Activated CD4-positive, CD25-positive, alpha-beta regulatory T cell treated with anti-CD3 and anti-CD28 coated beads, Interleukin-2, amount 50 U/mL, for 24 hours (primary cell): ENCODE measurements around the gene ABHD15.

ENCODE experiments used
- ATAC-seq, 2 donors: fragments of 150-1000 bp; cut with Tn5 transposase; one replicate each; pipeline ENCODE4 v1.10.0; 2021; ENCODE audit warnings: mild to moderate bottlenecking in 1 of 2, moderate library complexity in 1 of 2

ABHD15 gene

DNA sequence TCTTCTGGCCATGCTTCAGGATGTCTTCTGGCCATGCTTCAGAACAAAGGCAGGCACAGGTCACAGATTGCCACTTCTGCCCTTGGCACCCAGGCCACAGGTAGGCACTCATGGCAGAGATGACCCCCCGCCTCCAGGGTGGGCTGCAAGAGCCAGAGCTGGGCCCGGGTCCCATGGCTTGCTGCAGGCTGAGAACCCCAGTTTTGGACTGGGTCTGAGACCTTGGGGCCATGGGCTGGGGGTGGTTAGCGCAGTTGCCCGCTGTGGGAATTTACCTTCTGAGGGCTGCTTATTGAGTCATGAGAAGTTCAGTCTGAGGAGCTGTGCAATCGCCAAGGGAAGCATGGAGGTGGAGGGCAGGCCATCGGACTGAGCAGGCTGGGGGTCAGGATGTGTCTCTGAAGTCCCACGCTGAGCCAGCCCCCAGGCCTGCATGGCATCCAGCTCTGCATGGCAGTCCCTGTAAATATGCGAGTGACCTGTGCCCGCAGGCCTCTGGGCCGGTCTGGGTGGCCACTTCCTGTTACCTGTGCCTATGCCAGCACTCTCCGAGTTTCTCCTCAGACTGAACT lies 27.8 kb upstream of the ABHD15 start:
- ATAC-seq, result no peak

DNA sequence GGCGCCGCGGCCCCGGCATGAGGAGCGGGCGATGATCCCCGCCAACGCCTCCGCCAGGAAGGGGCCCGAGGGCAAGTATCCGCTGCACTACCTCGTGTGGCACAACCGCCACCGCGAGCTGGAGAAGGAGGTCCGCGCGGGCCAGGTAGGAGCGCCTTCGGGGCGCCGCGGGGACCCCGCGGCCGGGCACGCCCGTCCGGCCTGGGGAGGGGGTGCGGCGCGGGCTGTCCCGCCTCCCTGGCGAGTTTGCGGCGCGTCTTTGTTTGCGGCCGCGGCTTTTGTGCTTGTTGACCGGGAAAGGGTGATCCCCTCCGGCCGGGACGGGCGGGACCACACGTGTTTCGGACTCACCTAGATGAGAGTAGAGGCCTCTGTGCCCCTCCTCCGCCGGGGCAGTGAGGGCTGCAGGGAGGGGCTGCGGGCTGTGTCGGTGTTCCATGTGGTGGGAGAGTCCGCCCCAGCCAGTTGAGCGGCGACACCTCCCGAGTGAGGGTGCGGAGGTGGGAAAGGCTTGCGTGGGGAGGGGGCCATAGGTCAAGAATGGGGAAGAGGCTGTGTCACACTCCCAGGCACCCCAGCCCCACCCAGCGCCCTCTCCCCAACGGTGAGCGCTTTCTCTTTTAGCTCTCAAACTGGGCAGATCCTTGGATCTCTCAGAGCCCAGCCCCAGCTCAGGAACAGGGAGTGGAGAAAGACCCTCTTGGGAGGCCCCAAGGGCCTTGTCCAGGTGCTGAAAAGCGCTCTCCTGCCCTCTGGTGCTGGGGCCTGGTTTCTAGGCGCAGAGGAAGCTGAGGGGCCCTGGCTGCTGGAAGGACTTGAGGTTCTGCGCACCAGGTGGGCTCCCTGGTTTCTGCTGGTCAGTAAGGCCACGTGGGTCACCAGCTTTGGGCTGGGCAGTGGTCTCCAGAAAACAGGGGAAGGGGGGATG lies 27.0 kb upstream of the ABHD15 start:
- ATAC-seq, result no peak

DNA sequence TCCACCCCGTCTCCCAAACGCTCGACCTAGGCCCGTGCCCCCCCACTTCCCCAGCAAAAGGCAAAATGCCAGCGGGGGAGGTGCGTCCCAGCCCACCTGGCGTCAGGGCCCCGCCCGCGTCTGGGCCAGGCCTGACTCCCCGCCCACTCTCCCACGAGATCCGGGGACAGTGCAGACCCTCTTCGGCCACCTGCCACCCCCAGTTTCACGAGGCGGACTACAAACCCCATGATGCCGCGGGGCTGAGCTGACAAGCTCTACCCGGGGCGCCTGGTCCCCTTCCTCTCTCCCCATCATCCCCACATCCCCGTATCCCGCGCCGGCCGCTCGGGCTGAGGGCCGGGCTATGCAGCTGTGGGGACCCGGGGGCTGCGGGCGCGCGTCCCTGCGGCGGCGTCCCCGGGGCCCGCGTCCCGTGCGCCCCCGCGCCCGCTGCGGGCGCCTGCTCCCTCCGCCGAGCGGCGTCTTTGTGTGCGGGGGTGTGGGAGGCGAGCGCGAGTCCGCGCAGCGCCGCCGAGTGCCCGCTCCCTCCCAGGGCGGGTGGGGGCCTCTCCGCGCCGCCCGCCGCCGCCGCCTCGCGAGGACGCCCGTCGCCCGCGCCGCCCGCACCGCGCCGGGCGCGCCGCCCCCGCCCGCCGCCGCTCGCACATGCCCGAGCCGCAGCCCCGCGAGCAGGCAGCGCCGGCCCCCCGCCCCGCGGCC lies 26.2 kb upstream of the ABHD15 start, which contains the start of gene ANKRD13B:
Gene ANKRD13B, plus strand, starts transcription at position 283 of the 702 bp plus-strand sequence. CDS start 490 bp downstream, outside the sequence.
- no peak for ATAC-seq

DNA sequence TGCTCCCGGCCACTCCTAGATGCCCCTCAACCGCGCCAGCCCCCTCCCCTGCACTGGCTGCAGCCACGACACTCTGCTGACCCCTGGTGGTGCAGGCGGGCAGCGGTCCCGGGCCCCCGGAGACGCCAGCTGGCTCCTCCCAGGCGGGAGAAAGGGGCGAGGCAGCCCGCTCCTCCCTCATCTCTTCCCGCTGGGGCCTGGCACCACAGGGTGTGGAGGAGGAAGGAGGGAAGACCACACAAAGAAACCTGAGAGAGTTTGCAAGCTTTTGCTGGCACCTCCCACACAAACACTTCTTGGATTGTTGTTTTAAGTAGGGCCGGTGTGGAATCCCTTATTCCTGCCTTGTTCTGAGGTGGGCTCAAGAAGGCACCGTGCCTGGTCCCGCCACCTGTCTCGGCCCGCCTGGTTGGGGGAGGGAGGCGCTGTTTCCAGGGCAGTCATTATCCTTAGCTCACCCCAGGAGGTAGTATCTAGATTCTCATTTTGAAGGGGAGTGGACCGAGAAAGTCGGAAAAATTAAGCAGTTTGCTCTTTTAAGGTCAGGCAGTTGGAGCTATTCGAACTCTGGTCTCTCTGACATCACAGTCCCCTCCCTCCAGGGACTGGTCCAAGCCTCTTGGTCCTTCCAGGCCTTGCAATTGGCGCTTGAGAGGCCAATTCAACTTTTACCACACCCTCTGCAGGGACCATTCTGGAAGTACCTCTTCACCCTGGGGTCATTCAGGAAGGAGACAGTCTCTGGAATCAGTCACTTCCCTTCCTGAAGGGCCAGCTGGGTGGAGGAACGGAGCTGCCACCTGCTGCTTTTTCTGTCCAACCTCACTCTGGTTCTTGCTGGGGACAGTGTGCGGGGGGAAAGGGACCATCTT lies 25.1 kb upstream of the ABHD15 start:
- peak; percentile 37 to 39 for ATAC-seq

DNA sequence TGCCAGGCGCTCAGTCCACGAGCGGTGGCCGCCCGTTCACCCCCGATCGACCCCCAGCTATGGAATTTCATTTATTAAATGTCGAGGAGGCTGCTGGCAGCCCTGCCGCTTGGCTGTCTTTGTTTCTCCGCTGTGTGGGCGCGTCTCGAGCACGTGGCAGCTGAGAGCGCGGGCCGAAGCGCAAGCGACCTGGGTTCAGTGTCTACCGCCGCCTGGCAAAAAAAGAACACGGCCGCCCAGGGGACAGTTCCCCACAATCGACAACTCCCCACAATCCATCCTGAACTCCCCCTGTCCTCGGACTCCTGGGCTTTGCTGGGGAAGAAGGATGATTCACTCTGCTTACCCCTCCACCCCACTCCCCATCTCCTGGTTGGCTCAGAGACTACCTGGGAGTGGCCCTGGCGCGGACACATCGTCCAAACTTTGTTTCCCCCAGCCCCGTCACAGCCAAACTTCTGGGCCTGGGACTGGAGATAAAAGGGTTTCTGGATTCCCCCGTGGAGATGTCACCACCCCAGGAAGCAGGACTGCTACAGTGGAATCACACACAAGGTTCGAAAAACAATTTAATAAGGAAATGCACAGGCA lies 24.4 kb upstream of the ABHD15 start:
- no peak for ATAC-seq

DNA sequence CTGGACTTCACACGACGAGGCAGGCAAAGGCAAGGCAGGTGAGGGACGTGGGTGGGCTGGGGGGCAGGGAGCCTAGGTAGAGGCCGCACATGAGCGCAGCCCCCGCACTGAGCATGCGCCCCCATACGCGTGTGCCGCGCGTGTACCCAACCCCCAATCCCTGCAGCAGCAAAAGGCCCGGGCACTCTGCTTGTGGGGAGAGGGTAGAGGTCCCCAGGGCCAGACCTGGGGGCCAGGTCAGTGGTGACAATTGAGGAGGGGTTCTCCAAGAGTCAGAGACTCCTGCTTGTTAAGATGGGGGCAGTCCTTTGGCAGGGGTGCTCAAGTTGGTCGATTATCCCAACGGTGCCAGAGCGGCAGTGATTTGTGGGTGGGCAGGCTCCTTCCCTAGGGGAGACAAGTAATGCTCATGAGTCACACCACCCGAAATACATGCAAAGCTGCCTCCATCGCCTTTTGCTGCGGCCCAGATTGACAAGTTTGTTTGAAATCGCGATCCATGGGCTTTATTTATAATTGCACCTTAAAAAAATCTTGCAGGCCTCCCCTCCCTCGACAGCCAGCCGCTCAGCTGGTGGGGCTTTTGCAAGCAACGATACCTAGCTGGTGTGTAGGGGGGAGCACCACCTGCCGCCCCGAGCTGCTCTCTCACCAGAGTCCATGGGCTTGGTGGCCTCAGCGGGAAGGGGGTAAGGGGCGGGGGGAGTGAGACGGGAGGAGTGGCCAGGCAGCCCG lies 23.7 kb upstream of the ABHD15 start:
- no peak for ATAC-seq

DNA sequence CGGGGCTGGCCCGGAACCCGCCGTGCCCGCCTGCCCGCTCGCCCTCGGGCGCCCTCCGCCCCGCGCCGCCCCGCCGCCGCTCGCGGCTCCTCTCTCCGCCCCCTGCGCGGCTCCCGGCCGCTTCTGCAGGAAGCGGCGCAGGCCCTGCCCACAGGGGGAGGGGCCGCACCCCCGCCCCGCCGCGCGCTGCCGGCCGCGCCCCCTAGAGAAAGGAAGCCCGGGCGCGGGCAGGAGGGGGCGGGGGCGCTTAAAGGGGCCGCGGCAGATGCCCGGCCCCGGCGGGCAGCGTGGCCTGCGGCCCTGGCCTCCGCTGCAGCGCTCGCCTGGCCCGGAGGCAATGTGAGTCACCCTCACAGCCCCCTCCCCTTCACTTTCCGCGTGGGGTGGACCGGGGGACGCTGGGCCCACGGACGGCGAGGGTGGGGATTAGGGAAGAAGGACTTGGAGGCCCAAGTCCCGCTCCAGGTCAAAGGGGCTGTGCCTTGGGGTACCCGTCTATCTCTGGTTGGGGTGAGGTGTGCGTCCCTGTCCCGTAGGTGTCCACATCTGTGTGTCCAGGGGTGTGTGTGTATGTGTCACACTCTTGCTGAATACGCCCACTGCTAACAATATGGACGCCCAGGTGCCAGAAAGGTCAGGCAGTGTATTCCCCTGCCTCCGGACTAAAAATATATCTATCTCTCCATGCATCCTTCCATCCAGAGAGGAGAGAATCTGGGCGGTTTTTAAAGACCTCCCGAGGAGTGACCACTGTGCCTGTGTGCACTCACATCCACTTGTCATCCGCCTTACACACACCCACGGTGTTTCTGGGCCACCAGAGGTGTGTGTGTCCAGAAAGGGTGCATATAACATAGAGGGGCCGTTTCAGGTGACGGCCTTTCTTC lies 22.9 kb upstream of the ABHD15 start, which contains the start of gene GIT1:
Gene GIT1, minus strand, starts transcription at position 125 of the 887 bp plus-strand sequence. CDS start 270 bp downstream, outside the sequence.
- ATAC-seq, result peak; percentile 75 to 78

DNA sequence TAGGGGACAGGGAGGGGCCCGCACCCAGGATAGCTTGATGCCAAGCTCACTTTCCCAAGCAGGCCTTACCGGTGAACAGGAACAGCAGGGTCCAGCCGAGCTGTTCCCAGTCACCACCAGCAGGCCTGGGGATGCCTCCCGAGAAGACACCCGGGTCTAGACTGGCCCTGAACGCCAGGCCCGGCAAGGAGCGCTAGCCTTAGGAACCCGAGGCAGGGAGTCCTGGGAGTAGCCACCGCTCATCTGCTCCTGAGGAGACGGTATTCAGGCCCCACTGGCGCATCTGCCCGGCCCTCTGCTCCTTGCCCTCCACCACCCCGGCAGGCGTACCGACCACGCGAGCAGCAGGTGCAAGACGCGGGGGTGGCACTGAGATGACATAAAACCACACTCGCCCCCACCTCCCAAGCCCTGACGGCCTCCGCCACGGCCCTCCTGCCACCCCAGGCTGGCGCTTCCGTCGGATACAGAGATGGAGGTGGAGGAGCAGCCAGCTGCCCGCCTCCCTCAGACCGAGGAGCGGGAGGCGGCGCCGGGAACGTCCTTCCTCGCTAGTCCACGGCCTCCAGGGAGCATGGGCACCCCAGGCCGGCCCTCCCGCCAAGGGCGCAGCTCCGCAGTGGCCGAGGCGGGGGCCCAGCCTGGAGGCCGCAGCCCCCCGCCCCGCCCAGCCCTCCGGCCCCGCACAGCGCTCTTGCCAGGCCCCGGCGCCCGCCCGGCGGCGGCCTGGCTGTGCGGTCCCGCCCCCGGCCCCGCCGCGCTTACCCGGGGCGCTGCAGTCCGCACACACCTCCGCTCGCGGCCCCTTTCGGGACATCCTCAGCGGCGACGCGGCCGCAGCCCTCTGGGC lies 21.9 kb upstream of the ABHD15 start:
- peak; percentile 15 to 21 for ATAC-seq

DNA sequence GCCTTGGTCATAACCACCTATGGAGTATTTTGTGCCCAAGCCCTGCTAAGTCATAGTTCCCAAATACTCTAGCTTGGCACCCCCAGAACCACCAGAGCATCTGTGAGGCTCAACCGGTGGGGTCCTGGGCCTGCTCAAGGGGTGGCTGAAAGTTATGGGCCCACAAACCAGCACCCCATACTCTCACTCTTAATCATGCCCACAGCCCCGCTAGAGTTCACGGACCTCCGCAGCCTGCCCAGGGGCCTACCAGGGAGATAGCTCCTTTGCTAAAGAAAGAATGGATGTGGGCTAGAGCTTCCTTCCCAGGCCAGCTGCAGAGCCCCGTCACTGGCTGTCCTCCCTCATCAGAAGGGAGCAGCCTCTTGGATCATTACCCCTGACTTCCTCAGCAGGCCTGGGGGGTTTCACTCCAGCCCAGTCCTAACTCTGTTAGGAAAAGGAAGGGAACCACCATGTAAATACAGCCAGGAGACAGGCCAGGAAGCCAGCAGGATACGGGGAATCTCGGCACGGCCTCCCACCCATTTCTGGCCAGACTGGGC lies 21.3 kb upstream of the ABHD15 start:
- ATAC-seq, result no peak

DNA sequence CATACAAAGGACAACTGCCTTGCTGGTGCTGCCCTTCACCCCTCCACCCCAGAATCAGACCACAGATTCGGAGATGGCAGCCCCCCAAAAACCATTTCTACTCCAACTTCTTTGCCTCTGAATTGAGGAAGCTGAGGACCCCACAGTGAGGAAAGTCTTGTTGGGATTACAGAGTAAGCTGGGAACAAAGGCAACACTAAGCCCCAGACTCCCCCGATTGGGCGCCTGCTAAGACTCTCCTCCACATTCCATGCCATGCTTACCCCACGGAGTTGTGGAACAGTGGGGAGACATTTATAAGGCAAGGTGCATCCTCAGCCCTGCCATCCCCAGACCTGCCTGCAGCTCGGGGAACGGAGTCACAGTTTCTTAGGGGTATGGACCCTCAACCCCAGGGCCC lies 20.8 kb upstream of the ABHD15 start:
- no peak for ATAC-seq

DNA sequence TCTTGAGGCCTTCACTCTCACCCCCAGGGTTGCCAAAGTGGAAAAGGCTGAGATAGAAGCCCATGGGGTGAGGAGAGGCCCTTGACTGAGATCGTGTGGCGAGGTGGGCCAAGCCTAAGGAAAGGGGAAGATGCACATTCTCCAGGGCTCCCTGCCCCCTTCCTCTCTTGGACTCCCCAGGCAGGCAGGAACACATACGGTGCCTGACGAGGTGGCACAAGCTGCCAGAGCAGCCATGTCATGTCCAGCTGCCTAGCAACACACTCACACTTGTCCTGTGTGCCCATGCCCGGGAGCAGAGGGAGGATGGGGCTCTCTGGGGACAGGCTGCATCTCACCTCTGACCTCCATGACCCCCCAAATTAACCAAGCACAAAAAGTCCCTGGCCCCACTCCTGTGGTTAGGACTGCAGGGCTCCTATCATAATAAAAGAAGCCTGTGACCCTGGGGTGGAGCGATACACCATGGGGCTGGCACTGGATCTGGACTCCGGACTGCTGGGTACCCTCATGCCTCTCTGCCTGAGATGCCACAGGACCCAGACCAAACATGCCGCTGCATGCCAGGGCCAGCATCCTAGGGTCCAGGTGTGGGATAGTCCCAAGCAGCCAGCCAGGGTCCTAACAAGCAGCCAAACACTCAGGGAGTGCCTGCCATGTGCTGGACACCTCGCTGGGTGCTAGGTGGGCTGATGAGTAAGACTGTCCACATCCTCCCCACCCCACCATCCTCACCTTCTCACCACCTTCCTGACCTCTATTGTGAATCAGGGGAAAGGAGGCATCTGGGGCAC lies 20.0 kb upstream of the ABHD15 start:
- no peak for ATAC-seq

DNA sequence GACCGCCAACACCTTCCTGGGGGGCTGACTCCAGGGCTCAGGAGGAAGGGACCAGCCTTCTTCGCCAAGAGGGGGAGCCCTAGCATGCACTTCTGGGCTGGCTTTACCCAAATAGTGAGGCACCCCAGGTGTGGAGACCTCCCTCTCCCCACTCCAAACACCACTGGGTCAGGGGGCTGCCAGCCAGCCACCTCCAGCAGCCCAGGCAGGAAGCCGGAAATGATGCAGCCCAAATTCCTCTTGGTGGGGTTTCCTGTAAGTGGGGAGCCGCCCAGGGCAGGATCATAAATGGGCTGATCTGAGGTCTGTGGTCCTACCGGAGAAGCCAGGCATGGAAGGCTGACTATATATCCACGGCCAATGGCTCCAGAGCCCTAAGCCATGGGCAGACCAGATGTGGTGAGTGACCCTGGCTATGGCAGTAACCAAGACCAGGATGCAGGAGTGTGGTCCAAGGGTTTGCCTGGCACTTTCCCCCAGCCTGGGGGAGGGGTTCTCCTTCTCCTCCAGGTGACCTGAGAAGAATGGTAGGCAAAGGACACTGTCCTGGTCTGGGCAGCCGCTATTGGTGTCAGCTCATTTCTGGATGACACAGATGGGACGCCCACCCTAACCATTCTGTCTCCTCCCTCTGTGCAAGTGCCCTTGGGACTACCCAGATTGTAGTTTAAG lies 18.4 kb upstream of the ABHD15 start:
- no peak for ATAC-seq

DNA sequence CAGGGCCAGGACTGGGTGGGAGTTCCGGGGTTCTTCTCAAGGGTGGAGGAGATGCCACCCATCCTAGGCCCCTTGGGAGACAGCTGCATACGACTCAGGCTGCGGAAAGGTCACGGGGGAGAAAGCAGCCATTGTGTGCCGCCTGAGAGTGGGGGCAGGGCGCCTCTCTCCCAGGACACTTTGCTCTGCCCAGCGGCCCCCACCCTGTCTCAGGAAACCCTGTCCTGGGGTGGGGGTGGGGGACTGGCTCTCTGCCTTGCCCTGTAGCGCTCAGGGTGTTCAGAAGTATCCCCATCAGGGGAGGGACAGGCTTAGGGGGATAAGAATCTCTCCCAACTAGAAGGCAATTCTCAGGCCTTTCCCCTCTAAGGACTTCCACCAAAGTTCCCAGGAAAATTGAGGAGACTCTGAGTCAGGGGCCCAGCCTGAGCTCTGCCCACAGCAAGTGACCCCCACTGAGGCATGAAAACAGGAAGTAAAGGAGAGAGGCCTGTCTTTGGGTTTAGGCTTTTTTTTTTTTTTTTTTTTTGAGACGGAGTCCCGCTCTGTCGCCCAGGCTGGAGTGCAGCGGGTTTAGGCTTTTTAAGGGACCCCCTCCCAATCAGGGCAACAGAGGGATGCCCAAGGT lies 17.7 kb upstream of the ABHD15 start:
- no peak for ATAC-seq

DNA sequence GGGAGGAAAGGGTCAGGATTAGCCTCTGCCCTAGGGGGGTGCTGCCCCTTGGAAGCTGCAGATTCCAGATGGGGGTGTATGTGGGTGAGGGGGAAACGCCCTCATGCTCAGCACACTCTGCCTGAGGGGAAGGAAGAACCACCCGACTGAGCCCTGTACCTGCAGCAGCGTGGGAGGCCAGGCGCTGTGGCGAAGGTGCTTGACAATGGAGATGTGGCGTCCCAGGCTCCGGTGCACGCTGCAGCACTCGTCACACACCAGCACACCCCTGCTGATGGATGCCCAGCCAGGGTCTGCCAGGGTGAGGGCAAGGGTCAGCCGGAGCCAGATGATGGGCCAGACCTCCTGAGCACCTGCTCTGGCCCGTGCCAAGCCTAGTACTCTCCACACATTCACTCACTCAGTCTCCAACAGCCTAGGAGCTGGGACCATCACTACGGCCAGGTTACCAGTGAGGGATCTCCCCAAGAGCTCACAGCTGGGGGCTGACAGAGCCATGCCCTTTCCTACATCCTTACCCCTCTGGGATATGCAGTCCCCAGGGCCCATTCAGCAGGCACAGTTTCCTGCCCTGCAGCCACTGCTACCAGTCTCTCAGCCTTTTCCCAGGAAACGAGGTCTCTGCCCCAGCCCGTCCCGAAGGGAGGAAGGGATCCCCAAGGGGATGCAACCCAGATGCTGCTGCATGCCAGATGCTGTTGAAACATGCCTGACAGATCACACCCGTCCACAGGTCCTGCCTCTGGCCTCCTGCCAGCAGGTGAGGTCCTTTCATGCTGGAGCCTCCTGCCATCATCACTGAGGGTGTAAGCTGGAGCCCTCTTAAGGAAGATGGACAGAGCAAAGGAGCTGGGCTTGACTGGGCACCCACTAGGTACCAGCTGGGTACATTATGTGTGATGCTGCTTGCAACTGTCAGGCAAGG lies 16.7 kb upstream of the ABHD15 start:
- ATAC-seq, result no peak

DNA sequence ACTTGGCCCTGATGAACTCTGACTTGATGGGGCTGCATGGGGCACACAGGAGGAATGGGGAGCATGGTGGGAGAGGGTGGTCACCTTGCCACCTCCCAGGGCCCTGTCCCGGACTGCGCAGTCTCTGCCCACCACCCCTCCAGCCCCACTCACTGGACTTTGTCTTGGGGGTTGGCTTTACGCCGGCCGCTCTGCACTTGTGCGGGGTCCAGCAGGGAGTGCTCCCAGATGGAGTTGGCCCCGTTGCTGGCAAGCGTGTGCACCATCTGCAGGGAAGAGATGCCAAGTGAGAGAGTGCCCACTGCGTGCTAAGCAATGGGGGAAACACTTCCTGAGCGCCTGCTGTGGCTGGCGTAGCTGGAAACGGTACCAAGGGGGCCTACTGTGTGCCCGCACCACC lies 15.9 kb upstream of the ABHD15 start:
- ATAC-seq, result no peak

DNA sequence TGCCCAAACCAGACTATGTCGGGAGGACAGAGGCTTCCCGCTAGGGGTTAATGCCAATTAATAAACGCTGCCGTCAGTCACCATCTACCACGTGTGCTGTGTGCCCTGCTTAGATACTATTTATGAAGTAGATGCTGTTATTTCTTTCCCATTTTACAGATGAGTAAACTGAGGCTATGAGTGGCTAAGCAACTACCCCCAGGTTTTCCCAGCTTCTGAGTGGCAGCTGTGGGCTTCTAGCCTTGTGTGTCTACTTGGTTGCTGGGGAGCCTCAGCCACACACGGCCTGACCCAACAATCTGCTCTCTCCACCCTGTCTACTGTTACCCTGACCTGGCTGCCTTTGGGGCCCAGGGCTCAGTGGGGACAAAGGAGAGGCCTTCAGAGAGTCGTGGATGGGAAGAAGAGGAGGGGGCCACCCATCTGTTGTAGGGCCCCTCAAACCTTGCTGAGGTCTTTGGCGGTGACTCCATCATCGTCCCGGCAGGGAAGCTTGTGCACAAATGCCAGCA lies 15.5 kb upstream of the ABHD15 start:
- no peak for ATAC-seq
